Activated T-helper 17 cell treated with anti-CD3 and anti-CD28 coated beads, Interleukin-2, amount 50 U/mL, for 72 hours (primary cell): ENCODE results near the gene TCEA2. TPM values are rescaled to one million over a fixed set of nuclear protein-coding genes. Genes with fewer than 3 reads are reported as not detected.
A peak's percentile ranks its signal among the peaks of the same experiment; 100 is the strongest.
"Not testable (repeated sequence)": the region's sequence is repeated elsewhere in the genome, so short reads cannot be mapped to it uniquely, and the experiment has no call there.

Experiments used
- ATAC-seq: fragments of 150-1000 bp; cut with Tn5 transposase; replicated peaks from 2 replicates; pipeline ENCODE4 v1.10.0; 2021; ENCODE audit warnings: mild to moderate bottlenecking, moderate library complexity
- H3K27ac Mint-ChIP-seq: one replicate; pipeline ENCODE4 v1.8.0; 2022; ENCODE audit warnings: mixed read lengths
- H3K27me3 Mint-ChIP-seq: one replicate; pipeline ENCODE4 v1.8.0; 2022; ENCODE audit warnings: mixed read lengths
- H3K36me3 Mint-ChIP-seq: one replicate; pipeline ENCODE4 v1.8.0; 2022; ENCODE audit warnings: low read depth, mild to moderate bottlenecking, mixed read lengths
- H3K4me1 Mint-ChIP-seq: one replicate; pipeline ENCODE4 v1.8.0; 2022; ENCODE audit warnings: mixed read lengths
- H3K4me3 Mint-ChIP-seq: one replicate; pipeline ENCODE4 v1.8.0; 2022; ENCODE audit warnings: mild to moderate bottlenecking, mixed read lengths
- H3K9me3 Mint-ChIP-seq: one replicate; pipeline ENCODE4 v1.8.0; 2022; ENCODE audit warnings: mixed read lengths
- total RNA-seq, 2 donors: library from RNA; stranded (reverse); gene quantifications; one replicate each; pipeline ENCODE4 v1.2.3, GENCODE V29; 2022

TCEA2 gene
- total RNA-seq, 2 donors from 2014 or later, result 52.0 to 79.9 TPM

- Mint-ChIP-seq H3K36me3 (no peaks in the 10 kb centered on the region), H3K9me3 (no peaks in the 10 kb centered on the region), H3K4me3 (no peak overlapping the region), H3K4me1 (no peaks in the 10 kb centered on the region), H3K27me3 (no peaks in the 10 kb centered on the region), H3K27ac (no peak overlapping the region)
- ATAC-seq, result no peak
These were observed 50.4 kb downstream of the TCEA2 start for GRCh38 chr20:64113444-64113775.

DNA sequence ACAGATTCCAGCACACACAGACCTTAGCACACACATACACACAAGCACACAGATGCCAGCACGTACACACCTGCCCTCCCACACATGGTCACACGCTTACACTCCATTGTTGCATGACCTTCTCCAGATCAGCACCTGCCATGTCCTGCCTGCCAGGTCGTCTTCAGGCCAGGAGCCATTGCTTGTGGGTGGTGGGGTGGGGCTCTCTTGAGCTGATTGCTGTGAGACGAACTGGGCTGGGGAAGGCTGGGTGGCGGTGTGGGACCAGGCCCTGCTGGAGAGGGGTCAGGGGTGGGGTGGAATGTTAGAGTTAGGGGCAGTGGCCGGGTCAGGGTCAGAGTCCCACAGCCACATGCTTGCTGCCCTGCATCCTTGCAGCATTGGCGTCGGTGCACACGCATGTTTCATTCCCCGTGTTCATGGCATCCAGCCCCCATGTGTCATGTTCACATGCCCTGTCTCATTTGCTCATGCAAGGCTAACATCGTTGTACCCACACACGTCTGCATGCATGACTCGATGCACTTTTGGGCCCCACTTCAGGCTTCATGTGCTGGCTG, 50.9 kb downstream of the TCEA2 start:
- Mint-ChIP-seq H3K36me3 (no peaks in the 10 kb centered on the region), H3K4me3 (no peak overlapping the region), H3K4me1 (no peaks in the 10 kb centered on the region), H3K27me3 (no peaks in the 10 kb centered on the region), H3K9me3 (no peaks in the 10 kb centered on the region), H3K27ac (no peak overlapping the region)
- ATAC-seq, result no peak

- no peaks in the 10 kb centered on the region for H3K9me3 Mint-ChIP-seq
- no peak overlapping the region for H3K4me3 Mint-ChIP-seq
- no peak for ATAC-seq
- no peaks in the 10 kb centered on the region for H3K27me3 Mint-ChIP-seq
- H3K36me3 Mint-ChIP-seq, result no peaks in the 10 kb centered on the region
- H3K27ac Mint-ChIP-seq, result no peak overlapping the region
- H3K4me1 Mint-ChIP-seq, result no peaks in the 10 kb centered on the region
These were observed 51.5 kb downstream of the TCEA2 start for GRCh38 chr20:64114356-64114971.

- H3K27ac Mint-ChIP-seq, result no peak overlapping the region
- peaks cover 5% of the 10 kb centered on the region for H3K4me1 Mint-ChIP-seq
- no peak overlapping the region for H3K4me3 Mint-ChIP-seq
- no peaks in the 10 kb centered on the region for H3K9me3 Mint-ChIP-seq
- no peak for ATAC-seq
- no peaks in the 10 kb centered on the region for H3K36me3 Mint-ChIP-seq
- no peaks in the 10 kb centered on the region for H3K27me3 Mint-ChIP-seq
These were observed 52.3 kb downstream of the TCEA2 start for GRCh38 chr20:64115171-64115911.

DNA sequence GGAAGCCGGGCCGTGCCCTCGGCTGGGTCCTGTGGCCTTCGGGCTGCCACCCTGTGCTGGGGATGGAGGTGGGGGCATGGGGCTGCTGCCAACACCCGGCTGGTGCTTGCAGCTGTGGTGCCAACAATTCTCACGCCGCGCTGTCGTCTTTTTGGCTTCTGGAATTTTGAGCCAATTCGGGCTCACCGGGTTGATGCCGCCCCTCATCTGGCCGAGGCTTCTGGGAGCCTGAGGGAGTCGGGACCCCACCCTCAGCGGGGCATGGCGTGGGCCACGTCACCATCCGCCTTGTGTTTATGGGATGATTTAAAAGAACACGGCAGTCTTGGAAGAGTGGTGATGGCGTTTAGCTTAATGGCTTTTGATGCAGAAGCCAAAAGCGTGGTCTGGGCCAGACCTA, 53.0 kb downstream of the TCEA2 start:
- Mint-ChIP-seq H3K4me3 (no peak overlapping the region), H3K9me3 (no peaks in the 10 kb centered on the region), H3K27me3 (no peaks in the 10 kb centered on the region), H3K27ac (no peak overlapping the region), H3K36me3 (no peaks in the 10 kb centered on the region), H3K4me1 (peaks cover 5% of the 10 kb centered on the region)
- no peak for ATAC-seq

GRCh38 chr20:64116541-64117431, 53.8 kb downstream of the TCEA2 start:
- Mint-ChIP-seq H3K4me1 (peaks cover 5% of the 10 kb centered on the region), H3K27ac (no peak overlapping the region), H3K9me3 (no peaks in the 10 kb centered on the region), H3K36me3 (no peaks in the 10 kb centered on the region), H3K27me3 (peaks cover 4% of the 10 kb centered on the region), H3K4me3 (no peak overlapping the region)
- ATAC-seq, result no peak

DNA sequence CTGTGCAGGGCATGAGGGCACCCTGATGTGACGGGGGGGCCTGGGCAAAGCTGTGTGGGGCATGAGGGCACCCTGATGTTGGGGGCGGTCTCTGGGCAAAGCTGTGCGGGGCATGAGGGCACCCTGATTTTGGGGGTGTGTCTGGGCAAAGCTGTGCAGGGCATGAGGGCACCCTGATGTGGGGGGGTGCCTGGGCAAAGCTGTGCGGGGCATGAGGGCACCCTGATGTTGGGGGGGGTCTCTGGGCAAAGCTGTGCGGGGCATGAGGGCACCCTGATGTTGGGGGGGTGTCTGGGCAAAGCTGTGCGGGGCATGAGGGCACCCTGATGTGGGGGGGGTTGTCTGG, 54.4 kb downstream of the TCEA2 start:
- not testable (repeated sequence) for ATAC-seq, H3K9me3 Mint-ChIP-seq, H3K27me3 Mint-ChIP-seq, H3K4me3 Mint-ChIP-seq, H3K36me3 Mint-ChIP-seq, H3K27ac Mint-ChIP-seq, H3K4me1 Mint-ChIP-seq

DNA sequence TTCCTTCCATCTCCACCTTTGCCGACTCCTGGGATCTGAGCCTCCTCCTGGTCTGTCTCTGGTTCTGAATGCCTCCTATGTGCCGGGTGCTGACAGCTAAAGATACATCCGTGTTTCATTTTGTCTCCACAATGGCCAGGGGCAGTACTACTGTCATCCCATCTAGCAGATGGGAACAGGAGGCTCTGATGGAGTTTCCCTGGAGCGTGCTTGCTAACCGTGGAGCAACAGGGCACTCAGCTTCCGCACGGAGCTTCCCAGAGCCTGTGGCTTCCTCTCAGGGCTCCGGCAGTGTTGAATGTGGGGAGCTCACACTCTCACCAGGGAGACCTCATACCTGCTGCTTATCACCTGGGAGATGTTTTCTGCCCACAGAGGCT, 56.3 kb downstream of the TCEA2 start:
- Mint-ChIP-seq H3K36me3 (no peaks in the 10 kb centered on the region), H3K4me1 (peaks cover 5% of the 10 kb centered on the region), H3K27me3 (peaks cover 4% of the 10 kb centered on the region), H3K4me3 (no peak overlapping the region), H3K9me3 (no peaks in the 10 kb centered on the region), H3K27ac (no peak overlapping the region)
- no peak for ATAC-seq

GRCh38 chr20:64119681-64120341, 56.8 kb downstream of the TCEA2 start:
- no peaks in the 10 kb centered on the region for H3K9me3 Mint-ChIP-seq
- H3K4me1 Mint-ChIP-seq, result peaks cover 5% of the 10 kb centered on the region
- H3K4me3 Mint-ChIP-seq, result peak overlapping the region; percentile 74
- H3K27me3 Mint-ChIP-seq, result peaks cover 4% of the 10 kb centered on the region
- H3K36me3 Mint-ChIP-seq, result no peaks in the 10 kb centered on the region
- peak overlapping the region; percentile 91 for H3K27ac Mint-ChIP-seq
- peak; percentile 34 for ATAC-seq

- Mint-ChIP-seq H3K9me3 (no peaks in the 10 kb centered on the region), H3K36me3 (no peaks in the 10 kb centered on the region), H3K4me1 (peaks cover 5% of the 10 kb centered on the region), H3K27me3 (peaks cover 4% of the 10 kb centered on the region), H3K27ac (no peak overlapping the region), H3K4me3 (no peak overlapping the region)
- ATAC-seq, result no peak
These were observed 58.6 kb downstream of the TCEA2 start for GRCh38 chr20:64121586-64121985.

Other genes with a start within 250 kb of the TCEA2 start
- gene ZBTB46, start 231.9 kb upstream of the TCEA2 start, total RNA-seq, result 1 to 10 TPM in 1 of 2 donors, under 1 TPM in 1; 0.54 to 6.2 TPM
- under 1 TPM in 1 of 2 donors, not detected in 1; 0.19 TPM for gene ABHD16B, start 201.7 kb upstream of the TCEA2 start, total RNA-seq
- gene TPD52L2, start 197.9 kb upstream of the TCEA2 start, total RNA-seq, result 10 to 100 TPM; 54.8 to 92.9 TPM
- gene DNAJC5, start 168.1 kb upstream of the TCEA2 start, total RNA-seq, result 10 to 100 TPM; 46.8 to 53.4 TPM
- 10 to 100 TPM; 27.5 to 36.2 TPM for gene UCKL1, start 106.8 kb upstream of the TCEA2 start, total RNA-seq
- gene ZNF512B, start 93.3 kb upstream of the TCEA2 start, total RNA-seq, result 10 to 100 TPM; 13.9 to 21.3 TPM
- gene SAMD10, start 83.6 kb upstream of the TCEA2 start, total RNA-seq, result 10 to 100 TPM; 21.4 to 32.7 TPM
- gene PRPF6, start 82.1 kb upstream of the TCEA2 start, total RNA-seq, result 10 to 100 TPM; 88.5 to 97.4 TPM
- gene C20orf204, start 27.0 kb upstream of the TCEA2 start, total RNA-seq, result 10 to 100 TPM; 12.8 to 21.5 TPM
- under 1 TPM; 0.13 to 0.22 TPM for gene SOX18, start 13.6 kb upstream of the TCEA2 start, total RNA-seq
- gene RGS19, start 16.3 kb downstream of the TCEA2 start, total RNA-seq, result 10 to 100 TPM; 38.6 to 49.4 TPM
- under 1 TPM; 0.48 to 0.56 TPM for gene OPRL1, start 16.9 kb downstream of the TCEA2 start, total RNA-seq
- gene LKAAEAR1, start 21.2 kb downstream of the TCEA2 start, total RNA-seq, result under 1 TPM in 1 of 2 donors, not detected in 1; 0.71 TPM
- not detected for gene NPBWR2, start 44.4 kb downstream of the TCEA2 start, total RNA-seq
- under 1 TPM in 1 of 2 donors, not detected in 1; 0.16 TPM for gene MYT1, start 101.3 kb downstream of the TCEA2 start, total RNA-seq
- gene PCMTD2, start 192.6 kb downstream of the TCEA2 start, total RNA-seq, result 10 to 100 TPM; 29.6 to 37.9 TPM